ENCODE data around the gene PACSIN1.

The PACSIN1 gene

DNA sequence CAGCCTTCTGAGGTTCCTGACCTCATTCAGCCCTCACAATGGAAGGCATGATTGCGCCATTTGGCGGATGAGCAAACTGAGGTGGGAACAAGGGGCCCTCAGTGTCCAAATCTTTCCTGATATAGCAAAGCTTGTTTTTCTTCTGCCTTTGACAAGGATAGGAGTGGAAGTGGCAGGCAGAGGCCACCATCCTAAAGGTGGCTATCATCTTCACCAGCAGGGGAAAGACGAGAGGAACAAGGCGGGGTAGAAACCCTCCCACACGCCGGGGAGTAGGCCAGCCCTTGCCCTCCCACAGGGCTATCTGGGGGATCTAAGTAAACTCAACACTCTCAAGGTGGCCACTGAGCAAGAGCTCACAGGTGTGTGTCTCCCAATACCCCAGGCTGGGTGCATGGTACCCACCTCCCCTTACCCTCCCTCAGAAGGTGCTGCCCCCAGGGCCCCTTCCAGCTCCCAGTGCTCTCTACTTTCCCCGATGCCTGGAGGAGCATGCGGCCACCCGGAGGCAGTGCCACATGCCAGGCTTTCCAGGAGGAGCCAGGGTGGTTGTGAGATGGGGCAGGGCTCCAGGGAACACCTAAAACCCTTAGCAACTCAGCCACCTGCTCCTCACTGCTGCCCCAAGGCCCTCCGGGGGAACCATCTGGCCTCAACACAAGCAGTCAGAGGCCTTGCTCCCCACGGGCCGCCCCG is 79.0 kb downstream of the PACSIN1 start:
- DNase-seq (ENCODE audit: low read depth): no peak

DNA sequence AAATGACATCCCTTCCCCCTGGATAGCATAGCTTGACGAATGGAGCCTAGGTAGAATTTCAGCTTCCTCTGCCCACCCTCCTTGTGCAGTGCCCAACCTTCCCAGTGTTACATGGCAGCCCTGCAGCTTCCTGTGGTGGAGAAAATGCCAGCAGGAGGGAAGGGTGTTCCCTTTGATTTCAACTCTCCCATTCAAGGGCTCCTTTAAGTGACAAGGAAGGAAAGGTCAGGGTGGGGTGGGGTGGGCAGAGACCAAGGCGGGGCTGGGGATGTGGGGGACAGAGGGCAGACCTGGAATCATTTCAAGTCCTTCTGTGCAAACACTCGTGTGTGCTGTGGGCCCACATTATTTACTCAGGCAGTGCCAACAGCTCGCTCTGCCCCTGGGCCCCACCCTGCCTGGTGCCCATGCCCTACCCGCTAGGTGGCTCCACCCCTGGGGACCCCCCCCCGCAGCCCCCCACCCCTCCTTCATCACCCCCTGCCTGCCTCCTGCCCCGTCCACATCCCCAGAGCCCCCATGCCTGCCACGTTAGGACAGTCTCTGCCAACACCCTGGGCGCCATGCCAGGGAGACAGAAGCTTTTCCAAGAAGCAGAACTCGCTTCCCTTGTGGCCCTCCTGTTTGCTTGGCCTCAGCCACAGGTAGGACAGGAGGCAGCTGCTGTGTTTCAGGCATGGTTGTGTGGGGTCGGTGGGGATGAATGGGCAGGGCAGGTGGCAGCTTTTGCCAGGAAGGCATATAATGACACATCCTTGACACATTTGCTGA is 80.9 kb downstream of the PACSIN1 start:
- no peak for DNase-seq (ENCODE audit: low read depth)

- no peak for DNase-seq (ENCODE audit: low read depth)
Measured at GRCh38 chr6:34547701-34548644, 82.1 kb downstream of the PACSIN1 start.

DNA sequence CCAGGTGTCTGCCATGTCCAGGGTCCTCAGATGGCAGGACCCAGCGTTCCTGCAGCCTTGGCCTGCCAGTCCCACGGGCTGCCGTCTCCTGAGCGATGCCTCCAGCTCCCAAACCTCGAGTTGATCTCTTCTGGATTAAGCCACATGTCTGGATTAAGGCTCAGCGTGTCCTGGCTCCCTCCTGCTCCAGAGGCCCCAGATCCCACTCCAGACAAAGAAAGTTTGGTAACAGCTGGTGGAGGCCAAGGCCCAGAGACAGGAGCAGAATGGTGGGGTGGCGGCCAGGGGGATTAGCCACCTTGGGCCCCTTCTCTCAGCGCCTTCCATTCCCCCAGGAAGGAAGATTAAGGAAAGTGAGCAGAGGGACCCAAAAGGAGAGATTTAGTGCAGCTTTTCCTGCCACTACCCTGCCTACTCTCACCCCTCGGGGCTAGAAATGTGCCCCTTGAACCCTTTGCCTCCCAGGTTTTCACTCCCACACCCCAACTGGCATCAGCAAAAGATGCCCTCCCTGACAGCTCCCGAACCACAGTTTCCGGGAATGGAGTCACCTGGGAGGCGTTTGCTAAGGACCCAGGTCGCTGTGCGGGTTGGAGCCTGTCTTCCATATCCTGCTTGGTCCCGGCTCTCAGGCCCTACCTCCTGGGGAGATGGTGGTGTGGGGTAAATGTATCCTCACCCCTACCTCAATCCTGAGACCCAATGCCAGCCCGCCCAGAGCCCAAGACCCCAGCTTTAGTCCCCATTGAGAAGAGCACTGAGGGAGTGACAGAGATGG is 83.3 kb downstream of the PACSIN1 start:
- no peak for DNase-seq (ENCODE audit: low read depth)

DNA sequence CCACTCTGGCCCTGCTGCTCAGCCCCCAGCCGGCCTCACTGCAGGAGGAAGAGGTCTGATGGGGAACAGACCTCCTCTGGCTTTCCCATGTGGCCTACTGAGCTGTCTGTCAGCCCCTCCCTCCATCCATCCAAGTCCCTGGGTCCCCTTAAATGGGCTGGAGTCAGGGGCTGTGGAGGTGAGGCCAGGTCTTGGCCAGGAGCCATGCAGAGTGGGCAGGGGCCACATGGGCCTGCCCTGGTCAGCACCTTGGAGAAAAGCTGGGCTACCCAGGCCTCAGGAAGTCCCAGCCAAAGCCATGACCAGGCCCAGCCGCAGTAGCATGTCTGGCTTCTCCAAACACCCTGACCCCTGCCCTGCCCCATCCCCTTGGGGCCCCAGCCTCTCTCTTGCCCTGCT is 83.9 kb downstream of the PACSIN1 start:
- no peak for DNase-seq (ENCODE audit: low read depth)

- no peak for DNase-seq (ENCODE audit: low read depth)
Measured at GRCh38 chr6:34551720-34552119, 85.8 kb downstream of the PACSIN1 start.

GRCh38 chr6:34552620-34553019 is 86.7 kb downstream of the PACSIN1 start:
- no peak for DNase-seq (ENCODE audit: low read depth)

DNA sequence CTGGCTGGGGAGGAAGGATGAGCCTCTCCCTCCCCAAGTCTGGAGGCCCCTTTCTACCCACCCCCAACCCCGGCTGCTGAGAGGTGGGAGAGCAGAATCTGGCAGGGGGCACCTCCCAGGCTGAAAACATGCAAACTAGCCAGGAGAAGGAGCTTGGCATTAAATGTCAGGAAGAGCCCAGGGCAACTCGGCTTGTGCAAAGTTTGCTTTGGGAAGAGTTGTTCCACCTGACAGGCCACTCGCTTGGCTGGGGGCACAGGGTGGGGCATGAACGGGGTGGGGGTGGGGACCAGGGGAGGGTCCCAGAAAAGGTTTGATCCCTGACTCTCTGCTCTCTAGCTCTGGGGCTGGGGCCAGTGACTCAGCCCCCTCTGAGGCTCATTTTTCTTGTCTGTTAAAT is 87.3 kb downstream of the PACSIN1 start:
- no peak for DNase-seq (ENCODE audit: low read depth)

DNA sequence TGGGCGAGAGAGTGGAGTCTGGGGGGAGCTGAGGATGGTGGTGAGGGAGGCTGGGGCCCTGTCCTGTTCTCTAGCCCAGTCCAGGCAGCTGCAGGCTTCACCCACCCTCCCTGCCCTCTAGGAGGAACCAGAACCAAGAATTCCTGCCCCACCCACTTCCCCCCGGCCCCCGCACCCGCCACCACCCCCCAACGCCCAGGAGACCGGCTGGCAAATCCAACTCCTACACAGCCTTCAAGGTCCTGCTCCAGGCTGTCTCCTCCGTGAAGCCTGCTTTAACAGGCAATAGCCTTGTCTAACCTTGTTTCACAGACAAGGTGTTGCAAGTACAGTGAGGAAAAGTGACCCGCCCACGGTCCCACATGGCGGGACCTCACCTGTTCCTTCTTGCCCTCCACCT is 87.9 kb downstream of the PACSIN1 start:
- no peak for DNase-seq (ENCODE audit: low read depth)

GRCh38 chr6:34554291-34555006 is 88.6 kb downstream of the PACSIN1 start:
- DNase-seq (ENCODE audit: low read depth): no peak

GRCh38 chr6:34555007-34555322 is 89.1 kb downstream of the PACSIN1 start:
- DNase-seq (ENCODE audit: low read depth): no peak

DNA sequence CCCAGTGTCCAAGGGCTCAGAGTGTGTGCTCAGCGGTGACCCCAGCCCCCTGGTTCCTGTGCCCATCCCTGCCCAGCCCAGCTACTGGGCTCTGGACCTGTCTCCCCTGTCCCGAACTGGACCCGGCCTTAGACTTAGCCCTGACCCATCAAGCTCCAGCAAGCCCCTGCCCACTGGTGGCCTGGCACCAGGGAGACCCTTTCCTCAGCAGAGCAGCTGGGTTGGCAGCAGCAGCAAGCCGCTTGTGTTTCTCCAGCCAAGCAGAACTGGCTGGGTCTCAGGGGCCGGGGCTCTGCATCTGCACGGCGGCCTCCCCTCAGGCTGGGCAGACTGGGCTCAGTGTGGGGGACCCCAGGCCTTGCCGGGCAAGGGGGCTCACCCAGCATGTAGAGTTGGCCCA is 89.5 kb downstream of the PACSIN1 start:
- no peak for DNase-seq (ENCODE audit: low read depth)

DNA sequence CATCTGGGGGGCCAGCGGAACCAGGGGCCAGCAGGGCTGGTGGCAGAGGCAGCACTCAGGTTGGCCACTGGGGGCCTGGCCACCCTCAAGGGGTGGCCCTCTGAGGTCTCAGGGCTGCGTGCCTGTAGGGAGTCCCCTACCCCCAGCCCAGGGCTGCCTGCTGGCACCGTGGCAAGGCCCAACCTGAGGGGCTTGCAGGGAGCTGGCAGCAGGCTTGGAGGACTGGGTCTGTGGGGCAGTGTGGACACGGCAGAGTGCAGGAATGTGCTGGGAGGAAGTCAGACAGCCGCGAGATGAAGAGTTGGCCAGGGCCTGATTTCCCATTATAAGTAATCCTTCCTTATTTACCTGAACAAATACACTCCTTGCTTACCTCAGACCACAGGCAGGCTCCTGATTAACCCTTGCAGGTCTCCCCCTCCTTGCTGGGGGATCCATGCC is 90.2 kb downstream of the PACSIN1 start, which contains the start of gene SPDEF:
Gene SPDEF, minus strand, starts transcription at position 299 of the 441 bp plus-strand sequence. CDS start 11,874 bp downstream, outside the sequence.
- no peak for DNase-seq (ENCODE audit: low read depth)

DNA sequence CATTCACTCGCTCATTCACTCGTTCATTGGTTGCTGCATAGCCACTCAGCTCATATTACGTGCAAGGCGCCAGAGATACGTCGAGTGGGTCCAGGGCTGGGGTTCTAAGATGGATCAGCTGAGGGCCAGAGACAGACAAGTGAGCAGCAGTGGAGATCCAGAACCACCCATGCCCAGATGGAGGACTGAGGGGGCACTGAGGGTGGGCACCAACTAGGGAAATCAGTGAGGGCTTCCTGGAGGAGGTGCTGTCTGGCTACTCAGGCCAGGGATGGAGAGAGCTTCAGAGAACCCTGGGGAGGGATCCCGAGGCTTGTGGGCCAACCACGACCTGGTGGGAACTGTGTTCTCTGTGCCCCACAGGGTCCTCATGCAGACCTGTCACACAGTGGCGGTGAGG is 90.6 kb downstream of the PACSIN1 start:
- DNase-seq (ENCODE audit: low read depth): no peak

GRCh38 chr6:34557228-34557627 is 91.4 kb downstream of the PACSIN1 start:
- no peak for DNase-seq (ENCODE audit: low read depth)

- no peak for DNase-seq (ENCODE audit: low read depth)
Measured at GRCh38 chr6:34558172-34558714, 92.4 kb downstream of the PACSIN1 start.

GRCh38 chr6:34559651-34560365 is 93.9 kb downstream of the PACSIN1 start:
- DNase-seq (ENCODE audit: low read depth): no peak

- no peak for DNase-seq (ENCODE audit: low read depth)
Measured at GRCh38 chr6:34560366-34561226, 94.7 kb downstream of the PACSIN1 start.

GRCh38 chr6:34561227-34561530 is 95.3 kb downstream of the PACSIN1 start:
- DNase-seq (ENCODE audit: low read depth): no peak
